HUES64 (cell line): ENCODE data around the gene ITGB5.

Experiments used
- H3K27ac ChIP-seq: 2 replicates; pipeline ENCODE4 v1.7.0; 2013; ENCODE audit warnings: low read depth, low read length, inconsistent platforms
- H3K27me3 ChIP-seq: 2 replicates; pipeline ENCODE4 v1.6.1; 2013; ENCODE audit warnings: mild to moderate bottlenecking, low read length; ENCODE audit not compliant: insufficient read depth
- H3K36me3 ChIP-seq: 2 replicates; pipeline ENCODE4 v1.6.1; 2013; ENCODE audit warnings: mild to moderate bottlenecking, low read length; ENCODE audit not compliant: insufficient read depth
- H3K4me1 ChIP-seq: 2 replicates; pipeline ENCODE4 v1.6.1; 2013; ENCODE audit warnings: mild to moderate bottlenecking, low read length, moderate library complexity; ENCODE audit not compliant: insufficient read depth
- H3K4me3 ChIP-seq: 2 replicates; pipeline ENCODE4 v1.5.1; 2013; ENCODE audit warnings: mild to moderate bottlenecking, low read length, moderate library complexity
- H3K9ac ChIP-seq: 2 replicates; pipeline ENCODE4 v1.6.1; 2013; ENCODE audit warnings: mild to moderate bottlenecking, low read depth, low read length
- H3K9me3 ChIP-seq: 2 replicates; pipeline ENCODE4 v1.6.1; 2013; ENCODE audit warnings: low read depth, low read length; ENCODE audit not compliant: insufficient read depth
- WGBS: fragments of 150-250, 120-280 bp; methylation state at CpG from one replicate; pipeline ENCODE4 v1.1.7; 2013; ENCODE audit warnings: missing lambda C conversion rate; 5-methylcytosine and 5-hydroxymethylcytosine counted together

Gene ITGB5

DNA sequence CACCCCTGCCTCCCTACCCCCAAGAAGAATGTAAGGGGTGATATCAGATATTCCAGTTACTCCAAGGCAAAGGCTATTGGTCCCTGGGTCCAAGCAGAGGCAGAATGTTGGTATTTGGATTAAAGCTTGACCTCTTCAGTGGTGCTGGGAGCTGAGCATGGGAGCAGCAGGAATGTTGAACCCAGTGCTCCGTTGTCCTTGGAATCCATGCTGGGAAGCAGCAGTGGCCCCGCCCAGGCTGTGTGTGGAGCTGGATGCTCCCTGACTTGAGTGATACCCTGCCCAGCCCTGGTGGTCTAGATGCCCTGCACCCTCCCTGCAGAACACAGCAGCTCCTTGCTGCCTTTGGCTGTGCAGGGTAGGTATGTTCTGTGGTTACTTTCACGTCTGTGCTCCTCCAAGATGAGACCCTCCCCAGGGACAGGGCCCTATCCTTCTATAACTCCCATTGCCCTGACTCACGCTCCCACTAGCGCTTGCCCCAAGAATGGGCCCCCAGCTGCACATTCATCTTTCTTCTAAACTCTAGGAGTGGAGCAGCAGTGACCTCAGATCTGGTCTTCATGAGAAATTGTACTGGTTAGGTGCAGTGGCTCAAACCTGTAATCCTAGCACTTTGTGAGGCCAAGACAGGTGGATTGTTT, 121.8 kb downstream of the ITGB5 start:
- H3K4me1 ChIP-seq, result 0 out of 2 replicates have a peak, but pooled peaks cover 3% of the 10 kb centered on the region
- no peak overlapping the region for H3K27ac ChIP-seq
- no peaks in the 10 kb centered on the region for H3K27me3 ChIP-seq
- no peak overlapping the region for H3K9ac ChIP-seq
- 92% methylated on average over 5 of the region's 5 CpGs for WGBS
- H3K4me3 ChIP-seq, result no peak overlapping the region
- no peaks in the 10 kb centered on the region for H3K9me3 ChIP-seq
- H3K36me3 ChIP-seq, result peaks cover 80% of the 10 kb centered on the region

DNA sequence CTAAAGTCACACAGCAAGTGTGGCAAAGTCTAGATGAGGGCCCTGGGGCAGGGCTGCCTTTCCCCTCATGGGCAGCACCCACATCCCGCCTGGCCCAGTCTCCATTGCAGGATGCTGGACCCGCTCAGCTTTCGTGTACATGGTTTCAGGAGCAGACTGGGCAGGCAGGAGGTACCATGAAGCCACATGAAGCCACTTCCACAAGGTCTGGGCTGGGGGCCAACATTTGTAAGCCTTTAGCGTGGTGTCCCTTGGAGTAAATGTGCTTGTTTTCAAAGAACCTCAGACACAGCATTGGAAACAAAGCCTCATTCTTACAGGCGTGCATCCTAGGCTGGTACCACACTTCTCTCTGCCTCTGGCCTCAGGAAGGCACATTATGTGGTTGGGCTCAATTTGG, 122.4 kb downstream of the ITGB5 start:
- Histone ChIP-seq H3K27ac (no peak overlapping the region), H3K27me3 (no peaks in the 10 kb centered on the region), H3K4me3 (no peak overlapping the region), H3K36me3 (peaks cover 76% of the 10 kb centered on the region), H3K4me1 (peaks cover 5% of the 10 kb centered on the region; the same call in 1 of the 2 replicates), H3K9me3 (no peaks in the 10 kb centered on the region), H3K9ac (no peak overlapping the region)
- WGBS, result 95% methylated on average over 5 of the region's 5 CpGs

DNA sequence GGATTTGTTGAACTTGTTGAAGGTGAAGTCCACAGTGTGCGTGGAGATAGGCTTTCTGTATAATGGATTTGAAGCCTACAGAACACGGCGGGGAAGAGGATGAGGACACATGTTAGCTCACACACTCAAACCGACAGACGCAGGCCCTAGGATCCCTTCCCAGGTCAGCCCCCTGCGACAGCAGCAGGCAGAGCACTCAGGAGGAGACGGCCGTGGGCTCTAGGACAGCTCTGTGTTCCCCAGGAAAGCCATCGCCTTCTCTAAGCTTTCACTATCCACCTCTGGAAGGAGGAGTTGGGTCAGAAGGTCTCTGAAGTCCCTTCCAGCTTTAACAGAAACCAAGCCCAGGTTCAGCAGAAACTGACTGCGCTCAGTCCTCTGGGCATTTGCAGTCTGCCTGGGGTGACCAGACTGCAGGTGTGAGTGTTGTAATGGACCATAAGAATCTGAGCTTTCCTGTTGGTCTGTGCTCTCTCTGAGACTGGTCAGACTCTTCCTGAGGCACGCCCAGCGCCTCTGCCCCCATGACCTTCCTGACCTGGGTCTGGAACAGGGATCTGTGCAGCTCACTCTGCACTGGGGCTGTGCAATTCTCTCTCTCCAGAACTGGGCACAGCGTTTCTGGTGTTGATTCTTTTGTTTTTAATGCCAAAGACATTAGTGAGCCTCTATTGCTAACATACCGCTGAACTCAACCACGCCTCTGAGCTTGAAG, 123.4 kb downstream of the ITGB5 start:
- H3K27ac ChIP-seq, result no peak overlapping the region
- H3K4me1 ChIP-seq, result peaks cover 13% of the 10 kb centered on the region; the same call in 1 of the 2 replicates
- H3K9ac ChIP-seq, result no peak overlapping the region
- 94% methylated on average over 15 of the region's 15 CpGs for WGBS
- H3K27me3 ChIP-seq, result no peaks in the 10 kb centered on the region
- no peak overlapping the region for H3K4me3 ChIP-seq
- no peaks in the 10 kb centered on the region for H3K9me3 ChIP-seq
- H3K36me3 ChIP-seq, result peaks cover 68% of the 10 kb centered on the region

DNA sequence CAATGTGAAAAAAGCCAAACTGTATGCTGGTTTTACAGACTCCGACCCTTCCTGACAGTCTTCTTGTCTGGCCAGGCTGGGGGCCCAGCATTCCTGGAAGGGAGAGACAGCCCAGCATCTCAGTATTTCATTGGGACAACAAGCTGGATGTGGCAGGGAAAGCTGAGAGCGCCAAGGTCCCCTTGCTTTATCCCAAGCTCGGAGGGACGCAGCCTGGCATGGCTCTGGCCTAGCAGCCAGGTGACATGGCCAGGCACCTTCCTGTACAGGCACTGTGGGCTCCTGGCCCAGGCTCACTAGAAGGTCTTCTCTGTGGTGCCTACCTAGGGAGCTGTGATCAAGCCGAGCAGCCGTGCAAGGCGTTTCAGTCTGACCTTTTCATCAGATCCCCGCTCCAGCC, 124.0 kb downstream of the ITGB5 start:
- Histone ChIP-seq H3K4me3 (no peak overlapping the region), H3K9me3 (no peaks in the 10 kb centered on the region), H3K27ac (no peak overlapping the region), H3K27me3 (no peaks in the 10 kb centered on the region), H3K36me3 (peaks cover 62% of the 10 kb centered on the region), H3K9ac (no peak overlapping the region), H3K4me1 (peaks cover 19% of the 10 kb centered on the region; the same call in 1 of the 2 replicates)
- 95% methylated on average over 8 of the region's 8 CpGs for WGBS

DNA sequence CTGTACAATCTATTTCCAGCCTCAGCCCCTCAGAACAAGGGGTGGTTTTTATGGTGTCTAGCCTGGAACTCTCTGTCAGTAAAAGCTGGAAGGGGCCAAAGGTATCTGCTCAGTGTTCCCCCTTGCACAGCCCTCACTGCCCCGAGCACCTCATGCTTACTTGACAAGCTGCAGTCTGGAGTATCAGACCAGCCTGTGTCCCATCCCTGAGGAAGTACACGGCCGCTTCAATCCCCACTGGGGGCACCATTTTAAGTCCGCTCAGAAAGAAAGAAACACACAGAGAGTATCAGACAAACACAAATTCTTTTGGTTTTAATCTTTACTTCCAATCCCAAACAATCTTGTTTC, 124.5 kb downstream of the ITGB5 start:
- Histone ChIP-seq H3K27ac (no peak overlapping the region), H3K9ac (no peak overlapping the region), H3K9me3 (no peaks in the 10 kb centered on the region), H3K27me3 (no peaks in the 10 kb centered on the region), H3K4me1 (peaks cover 22% of the 10 kb centered on the region; the same call in 1 of the 2 replicates), H3K4me3 (no peak overlapping the region), H3K36me3 (peaks cover 56% of the 10 kb centered on the region)
- WGBS, result 92% methylated on average over 4 of the region's 4 CpGs

DNA sequence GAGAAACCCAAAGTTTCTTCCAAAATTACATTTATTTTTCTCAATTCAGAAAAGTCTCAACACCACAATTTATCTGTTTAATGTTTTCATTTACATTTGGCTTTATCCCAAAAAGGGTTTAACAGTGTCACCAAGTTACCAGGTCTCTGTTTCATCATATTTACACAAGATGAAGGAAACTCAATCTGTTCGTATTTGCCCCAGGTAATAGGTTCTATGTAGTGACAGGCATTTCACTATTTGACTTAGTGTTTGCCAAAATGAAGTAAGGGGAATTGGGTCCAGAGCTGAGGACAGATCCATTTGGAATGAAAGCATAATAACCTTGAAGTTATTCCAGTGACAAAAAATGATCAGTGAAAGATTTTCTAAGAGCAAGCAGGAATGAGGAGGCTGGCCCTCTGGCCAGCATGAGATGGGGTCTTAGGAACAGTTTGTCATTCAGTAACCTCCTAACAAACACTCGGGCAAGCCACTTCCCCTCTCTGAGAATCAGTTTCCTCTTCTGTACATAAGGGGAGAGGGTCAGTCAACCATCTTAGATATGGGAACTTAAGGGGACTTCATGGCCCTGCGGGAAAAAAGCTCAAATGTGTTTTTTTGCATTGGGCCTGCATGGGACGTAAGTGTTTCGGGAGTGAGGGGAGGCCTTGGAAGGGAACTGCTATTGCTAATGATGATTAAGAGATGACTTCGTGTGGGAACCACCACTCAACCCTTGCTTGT, 125.1 kb downstream of the ITGB5 start:
- no peaks in the 10 kb centered on the region for H3K27me3 ChIP-seq
- no peaks in the 10 kb centered on the region for H3K9me3 ChIP-seq
- no peak overlapping the region for H3K4me3 ChIP-seq
- H3K36me3 ChIP-seq, result peaks cover 51% of the 10 kb centered on the region
- no peak overlapping the region for H3K9ac ChIP-seq
- H3K27ac ChIP-seq, result no peak overlapping the region
- peaks cover 22% of the 10 kb centered on the region; the same call in 1 of the 2 replicates for H3K4me1 ChIP-seq
- 92% methylated on average over 5 of the region's 6 CpGs for WGBS

DNA sequence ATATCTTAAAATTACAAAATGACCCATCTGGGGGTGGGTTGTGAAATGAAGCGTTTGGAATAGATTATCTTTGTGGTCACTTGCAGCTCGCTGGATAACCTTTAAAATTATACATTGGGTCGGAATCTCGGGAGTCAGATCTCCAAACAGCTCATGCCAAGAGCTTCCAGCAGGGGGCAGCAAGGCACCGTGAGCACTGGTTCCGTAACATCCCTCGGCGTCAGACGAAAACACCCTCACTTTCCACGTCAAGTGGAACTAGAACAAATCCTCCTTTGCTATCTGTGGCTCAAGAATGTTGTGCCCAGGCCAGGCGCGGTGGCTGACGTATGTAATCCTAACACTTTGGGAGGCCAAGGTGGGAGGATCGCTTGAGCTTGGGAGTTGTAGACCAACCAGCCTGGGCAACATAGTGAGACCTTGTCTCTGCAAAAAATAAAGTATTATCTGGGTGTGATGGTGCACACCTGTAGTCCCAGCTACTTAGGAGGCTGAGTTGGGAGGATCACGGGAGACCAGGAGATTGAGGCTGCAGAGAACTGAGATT, 125.8 kb downstream of the ITGB5 start:
- no peak overlapping the region for H3K4me3 ChIP-seq

DNA sequence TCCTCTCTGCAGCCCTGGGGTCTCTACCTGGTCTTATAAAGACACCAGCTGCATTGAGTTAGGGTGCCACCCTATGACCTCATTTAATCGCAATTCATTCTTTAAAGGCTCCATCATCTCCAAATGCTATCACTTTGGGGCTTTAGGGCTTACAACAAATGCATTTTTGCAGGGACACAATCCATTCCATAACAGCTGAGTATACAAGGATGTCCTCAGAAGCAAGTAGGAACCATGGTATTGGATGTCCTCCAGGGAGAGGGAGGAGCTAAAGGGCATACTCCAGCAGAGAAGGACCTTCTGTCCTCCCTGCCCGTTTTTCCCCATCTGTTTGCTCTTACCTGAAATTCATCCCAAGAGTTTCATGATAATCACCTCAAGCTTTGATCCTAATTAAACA, 126.6 kb downstream of the ITGB5 start:
- Histone ChIP-seq H3K27me3 (no peaks in the 10 kb centered on the region), H3K4me3 (no peak overlapping the region), H3K9me3 (no peaks in the 10 kb centered on the region), H3K27ac (no peak overlapping the region), H3K36me3 (peaks cover 36% of the 10 kb centered on the region), H3K4me1 (peaks cover 22% of the 10 kb centered on the region; the same call in 1 of the 2 replicates), H3K9ac (no peak overlapping the region)
- 88% methylated on average over 2 of the region's 2 CpGs for WGBS

More for the DNA sequence above, 125.8 kb downstream of the ITGB5 start:
- Histone ChIP-seq H3K9me3 (no peaks in the 10 kb centered on the region), H3K4me1 (peaks cover 22% of the 10 kb centered on the region; the same call in 1 of the 2 replicates), H3K36me3 (peaks cover 43% of the 10 kb centered on the region), H3K27ac (no peak overlapping the region), H3K27me3 (no peaks in the 10 kb centered on the region), H3K9ac (no peak overlapping the region)
- WGBS, result 44% methylated on average over 15 of the region's 15 CpGs

DNA sequence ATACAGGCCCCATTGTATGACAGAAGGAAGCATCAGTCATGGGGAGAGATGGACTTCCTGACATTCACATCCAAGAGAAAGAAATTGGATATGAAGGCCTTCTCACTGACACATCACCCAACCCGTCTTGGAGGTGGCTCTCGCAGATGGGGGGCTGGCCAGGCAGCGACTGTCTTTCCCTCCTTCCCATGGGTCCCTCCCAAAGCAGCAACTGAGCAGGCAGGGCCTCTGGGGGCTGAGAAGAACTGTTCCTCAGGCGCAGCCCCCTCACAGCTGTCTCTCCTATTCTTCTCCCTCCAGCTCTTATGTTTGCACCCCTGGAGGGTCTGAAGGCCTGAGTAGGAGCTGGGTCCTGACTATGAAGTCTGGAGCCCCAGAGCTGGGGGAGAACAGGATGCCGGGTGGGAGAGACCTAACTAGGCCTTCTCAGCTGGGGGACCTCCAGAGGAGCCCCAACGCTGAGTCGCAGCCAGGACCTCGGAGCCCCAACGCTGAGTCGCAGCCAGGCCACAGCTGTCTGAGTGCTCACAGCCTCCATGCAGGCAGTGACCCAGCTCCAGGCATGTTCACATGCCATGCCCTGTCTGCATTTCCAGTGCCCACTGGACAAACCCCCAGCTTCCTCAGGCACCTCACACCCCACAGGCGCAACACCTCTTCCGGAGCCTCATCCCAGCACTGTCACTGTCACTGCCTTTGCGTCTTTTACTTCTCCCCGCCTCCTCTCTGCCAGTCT, 127.3 kb downstream of the ITGB5 start:
- no peak overlapping the region for H3K4me3 ChIP-seq
- H3K4me1 ChIP-seq, result peaks cover 22% of the 10 kb centered on the region; the same call in 1 of the 2 replicates
- no peak overlapping the region for H3K9ac ChIP-seq
- H3K27ac ChIP-seq, result no peak overlapping the region
- H3K36me3 ChIP-seq, result peaks cover 29% of the 10 kb centered on the region
- no peaks in the 10 kb centered on the region for H3K9me3 ChIP-seq
- WGBS, result 89% methylated on average over 14 of the region's 14 CpGs
- H3K27me3 ChIP-seq, result no peaks in the 10 kb centered on the region

DNA sequence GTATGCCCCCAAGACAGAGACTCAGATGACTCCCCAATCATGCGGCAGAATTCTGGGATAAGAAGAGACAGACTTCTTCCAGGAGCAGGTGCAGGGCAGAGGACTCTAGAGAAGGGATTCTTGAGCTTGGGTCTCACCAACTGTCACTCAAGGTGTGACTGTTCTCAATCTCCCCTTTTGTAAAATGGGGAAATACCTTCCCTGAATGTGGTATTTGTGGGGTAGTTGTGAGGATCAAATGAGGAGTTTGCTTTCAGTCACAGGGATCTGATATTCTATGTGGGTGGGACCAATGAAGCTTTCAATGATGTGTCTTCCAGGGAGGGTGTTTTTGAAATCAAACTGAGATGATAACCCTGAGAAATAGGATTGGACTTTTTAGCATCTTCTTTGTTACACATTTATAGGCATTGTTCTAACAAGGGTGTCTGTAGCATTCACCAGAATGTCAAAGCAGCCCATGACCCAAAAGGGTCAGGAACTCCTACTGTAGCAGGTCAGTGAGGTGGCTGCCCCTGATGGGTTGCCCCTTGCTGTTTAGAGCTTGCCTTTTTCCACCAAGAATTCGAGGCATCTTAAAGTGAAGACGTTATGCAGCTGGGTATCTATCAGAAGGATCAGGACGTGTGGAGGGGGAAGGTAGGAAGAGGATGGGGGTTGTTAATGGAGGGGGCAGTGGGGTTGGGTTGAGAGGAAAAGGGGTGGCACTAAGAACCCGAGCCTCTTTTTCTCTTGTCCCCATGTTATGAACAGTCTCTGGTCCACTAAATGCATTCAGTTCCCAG, 128.1 kb downstream of the ITGB5 start:
- Histone ChIP-seq H3K9me3 (no peaks in the 10 kb centered on the region), H3K4me1 (peaks cover 22% of the 10 kb centered on the region; the same call in 1 of the 2 replicates), H3K27ac (no peak overlapping the region), H3K27me3 (no peaks in the 10 kb centered on the region), H3K36me3 (peaks cover 21% of the 10 kb centered on the region), H3K9ac (no peak overlapping the region), H3K4me3 (no peak overlapping the region)
- WGBS, result 71% methylated on average over 5 of the region's 5 CpGs
